Neural crest cell (in vitro differentiated cells): ENCODE results near the gene SMPD3. TPM values are rescaled to one million over a fixed set of nuclear protein-coding genes. Genes with fewer than 3 reads are reported as not detected.

ENCODE experiments used
- DNase-seq: peaks from one replicate; pipeline ENCODE4 v3.0.0; 2021; ENCODE audit warnings: low read depth, mixed read lengths, low spot score
- H3K27ac Mint-ChIP-seq: one replicate; pipeline ENCODE4 v1.8.0; 2021; ENCODE audit warnings: mild to moderate bottlenecking, mixed read lengths; ENCODE audit not compliant: unreplicated experiment
- H3K27me3 Mint-ChIP-seq: 2 replicates; pipeline ENCODE4 v1.8.0; 2021; ENCODE audit warnings: low read depth, mild to moderate bottlenecking, mixed read lengths
- H3K36me3 Mint-ChIP-seq: 2 replicates; pipeline ENCODE4 v1.8.0; 2021; ENCODE audit warnings: low read depth, mild to moderate bottlenecking, mixed read lengths
- H3K4me1 Mint-ChIP-seq: 2 replicates; pipeline ENCODE4 v1.8.0; 2021; ENCODE audit warnings: mixed read lengths
- H3K4me3 Mint-ChIP-seq: one replicate; pipeline ENCODE4 v1.8.0; 2021; ENCODE audit warnings: mild to moderate bottlenecking, mixed read lengths
- H3K9me3 Mint-ChIP-seq: 2 replicates; pipeline ENCODE4 v1.8.0; 2021; ENCODE audit warnings: mixed read lengths
- total RNA-seq: library from RNA; stranded (reverse); gene quantifications from 2 replicates; pipeline ENCODE4 v1.2.1, GENCODE V29; 2021
- TF ChIP-seq, protein P1 (sequence below): fragments of 200-600 bp; sonication (generic); conservative IDR thresholded peaks from 2 replicates; pipeline ENCODE4 v1.5.0; 2021; ENCODE audit warnings: antibody characterized with exemption, mild to moderate bottlenecking

SMPD3 gene
- total RNA-seq, 1 donor from 2014 or later, result 3.8 TPM

DNA sequence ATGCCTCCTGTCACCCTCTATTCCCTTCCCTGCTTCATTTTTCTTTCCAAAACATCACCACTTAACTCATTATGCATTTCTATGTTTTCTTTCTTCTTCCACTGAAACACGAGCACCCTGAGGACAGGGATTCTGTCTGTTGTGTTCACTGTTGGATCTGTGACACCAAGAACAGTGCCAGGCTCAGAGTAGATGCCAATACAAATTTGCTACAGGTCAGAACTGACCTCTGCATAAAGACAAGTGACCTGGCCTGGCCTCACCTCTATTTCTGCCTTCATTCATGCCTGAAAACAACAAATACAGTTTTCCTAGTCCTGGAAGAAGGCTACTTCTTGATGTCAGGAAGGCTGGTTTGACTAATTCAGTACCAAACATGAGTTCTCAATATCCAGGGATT is 45.1 kb downstream of the SMPD3 start:
- Mint-ChIP-seq H3K27ac (no peak overlapping the region), H3K27me3 (peaks cover 6% of the 10 kb centered on the region), H3K9me3 (no peaks in the 10 kb centered on the region), H3K4me1 (peaks cover 16% of the 10 kb centered on the region), H3K4me3 (no peak overlapping the region), H3K36me3 (no peaks in the 10 kb centered on the region)
- TF ChIP-seq, protein P1, sequence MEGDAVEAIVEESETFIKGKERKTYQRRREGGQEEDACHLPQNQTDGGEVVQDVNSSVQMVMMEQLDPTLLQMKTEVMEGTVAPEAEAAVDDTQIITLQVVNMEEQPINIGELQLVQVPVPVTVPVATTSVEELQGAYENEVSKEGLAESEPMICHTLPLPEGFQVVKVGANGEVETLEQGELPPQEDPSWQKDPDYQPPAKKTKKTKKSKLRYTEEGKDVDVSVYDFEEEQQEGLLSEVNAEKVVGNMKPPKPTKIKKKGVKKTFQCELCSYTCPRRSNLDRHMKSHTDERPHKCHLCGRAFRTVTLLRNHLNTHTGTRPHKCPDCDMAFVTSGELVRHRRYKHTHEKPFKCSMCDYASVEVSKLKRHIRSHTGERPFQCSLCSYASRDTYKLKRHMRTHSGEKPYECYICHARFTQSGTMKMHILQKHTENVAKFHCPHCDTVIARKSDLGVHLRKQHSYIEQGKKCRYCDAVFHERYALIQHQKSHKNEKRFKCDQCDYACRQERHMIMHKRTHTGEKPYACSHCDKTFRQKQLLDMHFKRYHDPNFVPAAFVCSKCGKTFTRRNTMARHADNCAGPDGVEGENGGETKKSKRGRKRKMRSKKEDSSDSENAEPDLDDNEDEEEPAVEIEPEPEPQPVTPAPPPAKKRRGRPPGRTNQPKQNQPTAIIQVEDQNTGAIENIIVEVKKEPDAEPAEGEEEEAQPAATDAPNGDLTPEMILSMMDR, result no peak
- DNase-seq, result no peak

DNA sequence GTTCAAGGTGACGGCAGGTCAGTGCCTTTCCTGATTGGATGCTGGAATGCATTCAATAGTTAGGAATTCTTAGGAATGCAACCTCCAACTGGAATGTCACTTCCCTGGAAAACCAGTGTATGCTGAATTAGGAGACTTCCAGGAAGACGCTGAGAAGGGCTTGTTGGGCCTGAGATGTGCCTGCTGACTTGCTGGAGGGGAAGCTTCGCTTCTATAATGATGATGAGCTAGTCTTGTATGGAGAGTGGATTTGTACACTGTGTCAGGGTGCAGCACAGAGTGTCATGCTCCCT is 45.6 kb downstream of the SMPD3 start:
- H3K27me3 Mint-ChIP-seq, result peaks cover 6% of the 10 kb centered on the region
- DNase-seq, result no peak

DNA sequence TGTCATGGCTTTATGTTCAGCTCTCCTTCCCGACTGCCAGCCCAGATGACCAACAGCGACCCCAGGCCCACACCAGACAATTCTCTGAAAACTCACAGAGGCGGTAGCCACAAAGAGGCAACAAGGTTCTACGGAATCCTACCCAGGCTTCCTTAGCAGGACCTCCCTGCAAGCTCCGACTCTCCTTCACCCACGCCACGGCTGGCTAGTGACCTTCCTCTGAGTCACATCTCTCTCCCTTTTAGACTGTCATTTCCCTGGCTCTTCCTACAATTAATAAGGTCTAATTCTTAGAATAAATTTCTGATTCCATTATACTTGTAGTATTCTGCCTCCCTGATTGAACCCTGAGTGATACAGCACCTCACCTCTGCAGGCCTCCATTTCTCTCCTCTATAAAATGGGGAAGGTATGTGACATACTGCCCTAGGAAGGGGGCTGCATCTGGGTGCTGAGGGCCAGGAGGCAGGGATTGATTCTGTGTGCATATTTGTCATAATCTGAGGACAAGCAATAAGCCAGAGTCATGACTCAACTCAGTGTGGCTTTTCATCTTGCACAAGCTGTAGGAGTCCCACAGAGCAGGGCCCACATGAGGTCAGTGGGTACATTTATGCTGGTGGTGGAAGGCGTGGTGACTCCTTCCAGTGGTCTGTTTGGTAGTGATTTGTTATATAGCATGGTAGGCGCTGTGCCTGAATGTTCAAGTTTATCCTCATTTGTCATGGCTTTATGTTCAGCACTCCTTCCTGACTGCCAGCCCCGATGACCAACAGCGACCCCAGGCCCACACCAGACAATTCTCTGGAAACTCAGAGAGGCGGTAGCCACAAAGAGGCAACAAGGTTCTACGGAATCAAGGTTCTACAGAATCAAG is 46.2 kb downstream of the SMPD3 start:
- Mint-ChIP-seq H3K27ac (no peak overlapping the region), H3K27me3 (peaks cover 10% of the 10 kb centered on the region), H3K4me3 (no peak overlapping the region), H3K36me3 (no peaks in the 10 kb centered on the region), H3K4me1 (peaks cover 16% of the 10 kb centered on the region), H3K9me3 (no peaks in the 10 kb centered on the region)
- TF ChIP-seq, protein P1, result no peak
- DNase-seq, result no peak

More for the DNA sequence above, 45.6 kb downstream of the SMPD3 start:
- TF ChIP-seq, protein P1, result no peak
- Mint-ChIP-seq H3K27ac (no peak overlapping the region), H3K4me3 (no peak overlapping the region), H3K36me3 (no peaks in the 10 kb centered on the region), H3K4me1 (peaks cover 16% of the 10 kb centered on the region), H3K9me3 (no peaks in the 10 kb centered on the region)

DNA sequence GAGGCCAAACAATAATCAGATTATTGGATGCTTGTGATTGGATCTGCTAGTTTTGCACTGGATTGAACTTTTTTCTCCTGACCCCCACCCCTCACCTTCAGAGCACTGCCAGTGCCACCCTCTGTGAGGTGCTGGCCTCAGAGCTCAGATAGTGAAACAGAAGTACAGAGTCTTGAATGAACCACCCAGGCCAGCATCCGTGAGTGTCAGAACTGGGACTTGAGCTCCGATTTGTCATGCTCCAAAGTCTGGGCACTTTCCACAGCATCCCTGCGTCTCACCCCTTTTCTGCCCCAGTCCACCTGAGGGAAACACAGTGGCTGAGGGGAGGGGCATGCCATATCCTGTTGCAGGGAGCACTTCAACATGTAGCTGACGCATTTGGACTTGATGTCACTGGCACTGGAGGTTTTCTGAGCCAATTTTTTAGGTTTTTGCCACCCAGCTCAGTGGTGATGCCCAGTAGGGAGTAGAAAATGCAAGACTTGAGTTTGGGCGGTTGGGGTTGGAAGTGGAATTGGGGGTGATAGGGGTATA is 47.3 kb downstream of the SMPD3 start:
- H3K4me1 Mint-ChIP-seq, result peaks cover 12% of the 10 kb centered on the region
- H3K36me3 Mint-ChIP-seq, result no peaks in the 10 kb centered on the region
- no peak for DNase-seq
- no peak overlapping the region for H3K27ac Mint-ChIP-seq
- no peaks in the 10 kb centered on the region for H3K9me3 Mint-ChIP-seq
- H3K4me3 Mint-ChIP-seq, result no peak overlapping the region
- H3K27me3 Mint-ChIP-seq, result peaks cover 4% of the 10 kb centered on the region
- TF ChIP-seq, protein P1, result no peak

DNA sequence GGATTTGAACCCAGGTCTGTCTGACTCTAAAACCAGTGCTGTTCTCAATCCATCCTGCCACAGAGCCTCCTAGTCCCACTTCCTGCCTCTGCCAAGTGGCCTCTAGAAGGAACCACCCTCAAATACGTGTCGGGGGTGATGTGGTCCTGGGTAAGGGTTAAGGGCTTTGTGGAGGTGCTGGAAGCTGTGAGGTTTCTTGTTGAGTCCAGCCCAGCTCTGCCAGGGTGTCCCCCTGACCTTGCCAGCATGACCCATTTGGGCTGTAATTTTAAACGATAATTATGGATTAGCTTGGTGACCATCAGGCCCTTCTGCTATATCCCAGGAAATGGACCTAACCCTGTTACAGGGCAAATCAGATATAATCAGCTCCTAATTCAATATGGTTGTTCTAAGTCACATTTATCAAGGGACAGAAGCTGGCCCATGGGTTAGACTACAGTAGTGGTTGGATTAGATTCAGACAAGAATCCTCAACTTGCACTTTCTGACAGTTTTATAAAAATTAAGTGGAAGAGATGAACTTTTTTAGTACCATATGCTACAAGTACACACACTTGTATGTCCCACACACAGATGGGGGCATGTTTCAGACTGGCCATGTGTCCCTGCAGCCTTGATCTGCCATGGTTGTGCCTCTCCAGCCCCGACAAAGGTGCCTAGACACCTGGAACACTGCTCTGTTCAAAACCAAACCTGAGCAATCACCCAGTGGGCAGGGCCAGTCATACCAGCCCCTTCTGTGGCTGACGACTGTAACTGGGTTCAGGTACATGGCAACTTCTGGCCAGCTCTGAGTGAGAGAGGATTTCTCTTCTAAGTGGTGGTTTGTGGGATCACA is 48.0 kb downstream of the SMPD3 start:
- no peak overlapping the region for H3K4me3 Mint-ChIP-seq
- no peaks in the 10 kb centered on the region for H3K9me3 Mint-ChIP-seq
- peaks cover 13% of the 10 kb centered on the region for H3K4me1 Mint-ChIP-seq
- H3K27me3 Mint-ChIP-seq, result peaks cover 4% of the 10 kb centered on the region
- H3K27ac Mint-ChIP-seq, result no peak overlapping the region
- DNase-seq, result no peak
- H3K36me3 Mint-ChIP-seq, result no peaks in the 10 kb centered on the region
- TF ChIP-seq, protein P1, result no peak
